IMR-90 (cell line): ENCODE measurements around the gene CES2. TPM values are rescaled to one million over a fixed set of nuclear protein-coding genes. Genes with fewer than 3 reads are reported as not detected.

ENCODE experiments used
- ATAC-seq: fragments of 200-7000 bp; cut with Tn5 transposase; 2 replicates; pipeline ENCODE4 v1.9.1; 2020; ENCODE audit warnings: low read depth, mild to moderate bottlenecking, moderate library complexity
- BruUV-seq: library from RNA; stranded (reverse); fragments of 400-500 nt; replicated peaks from 2 replicates; lab custom pipeline; 2021; lab: Mats Ljungman, UMichigan
- CTCF ChIA-PET: fragments of 300-600 bp; formaldehyde crosslinking; extraction: SDS; loops from one replicate; lab custom pipeline; 2021; ENCODE audit warnings: antibody characterized with exemption; lab: Yijun Ruan, JAX
- POLR2A ChIA-PET: fragments of 300-600 bp; sonication (Branson Sonifier 250); formaldehyde crosslinking; loops from one replicate; lab custom pipeline; 2022; ENCODE audit warnings: antibody characterized with exemption; ENCODE audit not compliant: unreplicated experiment; lab: Charles Lee
- DNase-seq: peaks from one replicate; pipeline ENCODE4 v3.0.0; 2013
- H2AFZ ChIP-seq: replicated peaks from 2 replicates; pipeline ENCODE3; 2013; ENCODE audit warnings: low read length, mild to moderate bottlenecking; ENCODE audit not compliant: poor library complexity
- H2AK5ac ChIP-seq: 2 replicates; pipeline ENCODE4 v1.6.1; 2013; ENCODE audit warnings: low read depth, low read length, inconsistent platforms
- H2AK9ac ChIP-seq: replicated peaks from 2 replicates; pipeline ENCODE3; 2013; ENCODE audit warnings: mild to moderate bottlenecking, low read depth, low read length, moderate library complexity; ENCODE audit not compliant: poor library complexity
- H2BK120ac ChIP-seq: 2 replicates; pipeline ENCODE4 v1.6.1; 2013; ENCODE audit warnings: low read depth, low read length, inconsistent platforms
- H2BK15ac ChIP-seq: 3 replicates; pipeline ENCODE4 v1.6.1; 2013; ENCODE audit warnings: low read depth, low read length, inconsistent platforms
- H2BK20ac ChIP-seq: 2 replicates; pipeline ENCODE4 v1.6.1; 2013; ENCODE audit warnings: low read depth, mild to moderate bottlenecking, inconsistent platforms, low read length, moderate library complexity
- H2BK5ac ChIP-seq: 2 replicates; pipeline ENCODE4 v1.6.1; 2013; ENCODE audit warnings: mild to moderate bottlenecking, low read depth, low read length, inconsistent platforms; ENCODE audit not compliant: poor library complexity, severe bottlenecking
- H3K14ac ChIP-seq: replicated peaks from 2 replicates; pipeline ENCODE4 v1.6.1; 2013; ENCODE audit warnings: low read depth, low read length, inconsistent platforms
- H3K18ac ChIP-seq: 2 replicates; pipeline ENCODE4 v1.6.1; 2013; ENCODE audit warnings: low read depth, low read length, control low read depth
- H3K23ac ChIP-seq: 2 replicates; pipeline ENCODE4 v1.6.1; 2013; ENCODE audit warnings: low read depth, low read length, inconsistent platforms
- H3K27ac ChIP-seq: 2 replicates; pipeline ENCODE4 v1.5.1; 2013; ENCODE audit warnings: mild to moderate bottlenecking, control low read depth, low read length; ENCODE audit not compliant: insufficient read depth
- H3K27me3 ChIP-seq: 2 replicates; pipeline ENCODE4 v1.6.1; 2013; ENCODE audit warnings: low read length; ENCODE audit not compliant: control insufficient read depth, insufficient read depth
- H3K36me3 ChIP-seq: 2 replicates; pipeline ENCODE4 v1.6.1; 2013; ENCODE audit warnings: low read length, mixed read lengths; ENCODE audit not compliant: control insufficient read depth, insufficient read depth
- H3K4ac ChIP-seq: 2 replicates; pipeline ENCODE4 v1.6.1; 2013; ENCODE audit warnings: low read depth, low read length, inconsistent platforms
- H3K4me1 ChIP-seq: 2 replicates; pipeline ENCODE4 v1.6.1; 2013; ENCODE audit warnings: low read length, mixed read lengths; ENCODE audit not compliant: control insufficient read depth, insufficient read depth
- H3K4me2 ChIP-seq: 2 replicates; pipeline ENCODE4 v1.6.1; 2013; ENCODE audit warnings: low read depth, mild to moderate bottlenecking, control low read depth, low read length, moderate library complexity
- H3K4me3 ChIP-seq: 2 replicates; pipeline ENCODE4 v1.5.1; 2013; ENCODE audit warnings: low read depth, mild to moderate bottlenecking, control low read depth, low read length, moderate library complexity; ENCODE audit not compliant: insufficient read depth
- H3K56ac ChIP-seq: 2 replicates; pipeline ENCODE4 v1.6.1; 2013; ENCODE audit warnings: low read length, inconsistent platforms; ENCODE audit not compliant: insufficient read depth; ENCODE audit errors: extremely low read depth
- H3K79me1 ChIP-seq, 2 experiments: 2 replicates each; pipeline ENCODE4 v1.6.1; 2013; ENCODE audit warnings: low read length in 2 of 2, inconsistent platforms in 1 of 2, low read depth in 1 of 2
- H3K9ac ChIP-seq: 2 replicates; pipeline ENCODE4 v1.6.1; 2013; ENCODE audit warnings: low read depth, low read length, control low read depth
- H3K9me1 ChIP-seq: 2 replicates; pipeline ENCODE4 v1.6.1; 2013; ENCODE audit warnings: low read length, inconsistent platforms; ENCODE audit not compliant: insufficient read depth
- H3K9me3 ChIP-seq: 2 replicates; pipeline ENCODE4 v1.6.1; 2013; ENCODE audit warnings: low read length; ENCODE audit not compliant: control insufficient read depth, insufficient read depth
- H4K20me1 ChIP-seq: 2 replicates; pipeline ENCODE4 v1.6.1; 2013; ENCODE audit warnings: low read length, inconsistent platforms; ENCODE audit not compliant: insufficient read depth
- H4K5ac ChIP-seq: 2 replicates; pipeline ENCODE4 v1.6.1; 2013; ENCODE audit warnings: mild to moderate bottlenecking, low read depth, low read length, control low read depth
- H4K8ac ChIP-seq, 2 experiments: 2 replicates each; pipeline ENCODE4 v1.6.1; 2013; ENCODE audit warnings: low read depth in 2 of 2, low read length in 2 of 2, control low read depth in 1 of 2, inconsistent platforms in 1 of 2
- H4K91ac ChIP-seq: 2 replicates; pipeline ENCODE4 v1.6.1; 2013; ENCODE audit warnings: low read depth, low read length, inconsistent platforms; ENCODE audit not compliant: insufficient read depth
- BHLHE40 ChIP-seq: fragments of 150-350 bp; IDR thresholded peaks from 2 replicates; pipeline ENCODE4 v1.6.1; 2016; ENCODE audit warnings: mild to moderate bottlenecking, low read depth, low read length
- CHD1 ChIP-seq: IDR thresholded peaks from 2 replicates; pipeline ENCODE4 v1.6.1; 2012; ENCODE audit warnings: low read depth, low read length, improper control_type of control experiment
- FOS ChIP-seq: fragments of 150-350 bp; IDR thresholded peaks from 2 replicates; pipeline ENCODE4 v1.6.1; 2016; ENCODE audit warnings: low read depth, low read length
- MAFK ChIP-seq: IDR thresholded peaks from 2 replicates; pipeline ENCODE4 v1.6.1; 2012; ENCODE audit warnings: low read depth, low read length, improper control_type of control experiment
- MAZ ChIP-seq: IDR thresholded peaks from 2 replicates; pipeline ENCODE4 v1.6.1; 2012; ENCODE audit warnings: low read depth, mild to moderate bottlenecking, low read length, improper control_type of control experiment, moderate library complexity, borderline replicate concordance
- MXI1 ChIP-seq: IDR thresholded peaks from 2 replicates; pipeline ENCODE4 v1.6.1; 2012; ENCODE audit warnings: low read depth, mild to moderate bottlenecking, low read length, moderate library complexity, borderline replicate concordance
- NFE2L2 ChIP-seq: fragments of 150-350 bp; IDR thresholded peaks from 2 replicates; pipeline ENCODE4 v1.6.1; 2016; ENCODE audit warnings: low read depth, mild to moderate bottlenecking, low read length
- RCOR1 ChIP-seq: IDR thresholded peaks from 2 replicates; pipeline ENCODE4 v1.6.1; 2012; ENCODE audit warnings: mild to moderate bottlenecking, low read length, improper control_type of control experiment; ENCODE audit not compliant: insufficient replicate concordance
- RFX5 ChIP-seq: IDR thresholded peaks from 2 replicates; pipeline ENCODE4 v1.8.0; 2012; ENCODE audit warnings: low read depth, mild to moderate bottlenecking, low read length, moderate library complexity
- SMC3 ChIP-seq: fragments of 150-350 bp; IDR thresholded peaks from 2 replicates; pipeline ENCODE4 v1.6.1; 2016; ENCODE audit warnings: low read depth, mild to moderate bottlenecking, antibody characterized with exemption, low read length, moderate library complexity
- WGBS, 2 experiments: methylation state at CpG; one replicate each; pipeline versions ENCODE4 v1.1.5 to v1.1.7; 2013; ENCODE audit warnings: missing lambda C conversion rate in 2 of 2; ENCODE audit not compliant: insufficient read length in 1 of 2; ENCODE audit errors: extremely low coverage in 2 of 2; 5-methylcytosine and 5-hydroxymethylcytosine counted together
- dilution Hi-C: fragments of 300-500 bp; cut with HindIII; formaldehyde crosslinking; loops from one replicate; pipeline ENCODE4 v1.14.3; 2018; ENCODE audit warnings: low sequenced_read_pairs; ENCODE audit not compliant: unreplicated experiment
- in situ Hi-C: fragments of 300-500 bp; cut with MboI; formaldehyde crosslinking; loops from 3 replicates; pipeline ENCODE4 v1.14.3; 2019; ENCODE audit warnings: low sequenced_read_pairs, inconsistent platforms, mixed read lengths
- intact Hi-C: fragments of 100-400 bp; cut with micrococcal nuclease; formaldehyde crosslinking; loops from 2 replicates; pipeline ENCODE4 v1.10.0; 2022
- polyA plus RNA-seq, 3 experiments: library from polyadenylated mRNA; depleted of rRNA; stranded (reverse); fragments of >200 nt; gene quantifications; 2 replicates each; pipeline ENCODE4 v1.2.3, GENCODE V29; 2012; ENCODE audit warnings: low replicate concordance in 1 of 3
- total RNA-seq: library from RNA; depleted of rRNA; stranded (reverse); fragments of >200 nt; gene quantifications from 2 replicates; pipeline ENCODE4 v1.2.3, GENCODE V29; 2012
- TF ChIP-seq, protein P1 (sequence below): fragments of 150-350 bp; IDR thresholded peaks from 2 replicates; pipeline ENCODE4 v1.6.1; 2016; ENCODE audit warnings: low read depth, mild to moderate bottlenecking, low read length, moderate library complexity, borderline replicate concordance
- TF ChIP-seq, protein P2 (sequence below): fragments of 150-350 bp; IDR thresholded peaks from 2 replicates; pipeline ENCODE4 v1.6.1; 2017; ENCODE audit warnings: mild to moderate bottlenecking, antibody characterized with exemption, low read length, low read depth
- TF ChIP-seq, protein P3 (sequence below): conservative IDR thresholded peaks from 2 replicates; pipeline ENCODE4 v1.5.1; 2012; ENCODE audit warnings: mild to moderate bottlenecking, low read depth, low read length, improper control_type of control experiment

Gene CES2
- total and polyA plus RNA-seq, 2 of the 4 experiments (the other 2 are of a cell fraction), result 15.1 to 23.2 TPM

DNA sequence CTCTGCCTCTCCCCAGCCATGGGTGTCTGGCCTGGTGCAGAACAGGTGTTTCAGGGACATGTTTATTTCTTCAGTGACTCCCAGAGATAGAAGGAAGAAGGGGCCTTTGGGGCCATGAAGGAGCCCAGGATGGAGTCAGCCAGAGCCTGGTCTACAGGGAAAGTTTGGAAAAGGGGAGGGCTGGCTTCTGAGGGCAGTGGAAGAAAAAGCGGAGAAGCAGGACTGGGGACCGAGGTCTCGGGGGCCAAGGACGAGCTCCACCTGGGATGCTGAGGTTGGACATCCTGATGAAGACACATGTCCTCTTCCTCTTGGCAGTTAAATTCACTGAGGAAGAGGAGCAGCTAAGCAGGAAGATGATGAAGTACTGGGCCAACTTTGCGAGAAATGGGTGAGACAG lies 7.7 kb downstream of the CES2 start:
- 95% methylated on average over 3 of the region's 5 CpGs; no CpG with 5 or more reads in 1 of the 2 experiments for WGBS, 2 experiments
- CTCF ChIA-PET, result no interaction called here
- dilution Hi-C loops (no loop called here), in situ Hi-C loops (no loop called here), intact Hi-C loops (no loop called here)
- H3K27ac ChIP-seq, result no peak overlapping the region
- H3K9me1 ChIP-seq, result peaks cover 7% of the 10 kb centered on the region; the same call in 1 of the 2 replicates
- peaks cover 58% of the 10 kb centered on the region for H3K36me3 ChIP-seq
- H3K56ac ChIP-seq, result no peak overlapping the region
- peaks cover 6% of the 10 kb centered on the region; the same call in 1 of the 2 replicates for H4K20me1 ChIP-seq
- H2BK20ac ChIP-seq, result no peak overlapping the region
- H3K4ac ChIP-seq, result no peak overlapping the region
- no peak for TF ChIP-seq RFX5
- TF ChIP-seq CHD1, result no peak
- no peak for TF ChIP-seq RCOR1
- TF ChIP-seq MXI1, result no peak
- no peak for TF ChIP-seq MAFK
- no peak for TF ChIP-seq SMC3
- TF ChIP-seq, protein P1, sequence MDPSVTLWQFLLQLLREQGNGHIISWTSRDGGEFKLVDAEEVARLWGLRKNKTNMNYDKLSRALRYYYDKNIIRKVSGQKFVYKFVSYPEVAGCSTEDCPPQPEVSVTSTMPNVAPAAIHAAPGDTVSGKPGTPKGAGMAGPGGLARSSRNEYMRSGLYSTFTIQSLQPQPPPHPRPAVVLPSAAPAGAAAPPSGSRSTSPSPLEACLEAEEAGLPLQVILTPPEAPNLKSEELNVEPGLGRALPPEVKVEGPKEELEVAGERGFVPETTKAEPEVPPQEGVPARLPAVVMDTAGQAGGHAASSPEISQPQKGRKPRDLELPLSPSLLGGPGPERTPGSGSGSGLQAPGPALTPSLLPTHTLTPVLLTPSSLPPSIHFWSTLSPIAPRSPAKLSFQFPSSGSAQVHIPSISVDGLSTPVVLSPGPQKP, result no peak
- TF ChIP-seq, protein P2, sequence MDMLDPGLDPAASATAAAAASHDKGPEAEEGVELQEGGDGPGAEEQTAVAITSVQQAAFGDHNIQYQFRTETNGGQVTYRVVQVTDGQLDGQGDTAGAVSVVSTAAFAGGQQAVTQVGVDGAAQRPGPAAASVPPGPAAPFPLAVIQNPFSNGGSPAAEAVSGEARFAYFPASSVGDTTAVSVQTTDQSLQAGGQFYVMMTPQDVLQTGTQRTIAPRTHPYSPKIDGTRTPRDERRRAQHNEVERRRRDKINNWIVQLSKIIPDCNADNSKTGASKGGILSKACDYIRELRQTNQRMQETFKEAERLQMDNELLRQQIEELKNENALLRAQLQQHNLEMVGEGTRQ, result no peak
- no peak for TF ChIP-seq BHLHE40
- no peak for TF ChIP-seq FOS
- TF ChIP-seq MAZ, result no peak
- no peak for TF ChIP-seq NFE2L2
- TF ChIP-seq, protein P3, sequence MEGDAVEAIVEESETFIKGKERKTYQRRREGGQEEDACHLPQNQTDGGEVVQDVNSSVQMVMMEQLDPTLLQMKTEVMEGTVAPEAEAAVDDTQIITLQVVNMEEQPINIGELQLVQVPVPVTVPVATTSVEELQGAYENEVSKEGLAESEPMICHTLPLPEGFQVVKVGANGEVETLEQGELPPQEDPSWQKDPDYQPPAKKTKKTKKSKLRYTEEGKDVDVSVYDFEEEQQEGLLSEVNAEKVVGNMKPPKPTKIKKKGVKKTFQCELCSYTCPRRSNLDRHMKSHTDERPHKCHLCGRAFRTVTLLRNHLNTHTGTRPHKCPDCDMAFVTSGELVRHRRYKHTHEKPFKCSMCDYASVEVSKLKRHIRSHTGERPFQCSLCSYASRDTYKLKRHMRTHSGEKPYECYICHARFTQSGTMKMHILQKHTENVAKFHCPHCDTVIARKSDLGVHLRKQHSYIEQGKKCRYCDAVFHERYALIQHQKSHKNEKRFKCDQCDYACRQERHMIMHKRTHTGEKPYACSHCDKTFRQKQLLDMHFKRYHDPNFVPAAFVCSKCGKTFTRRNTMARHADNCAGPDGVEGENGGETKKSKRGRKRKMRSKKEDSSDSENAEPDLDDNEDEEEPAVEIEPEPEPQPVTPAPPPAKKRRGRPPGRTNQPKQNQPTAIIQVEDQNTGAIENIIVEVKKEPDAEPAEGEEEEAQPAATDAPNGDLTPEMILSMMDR, result no peak
- 0 out of 2 replicates have a peak, but pooled peaks cover 2% of the 10 kb centered on the region for H3K4me1 ChIP-seq
- H4K5ac ChIP-seq, result no peak overlapping the region
- POLR2A ChIA-PET, result no interaction called here
- no peaks in the 10 kb centered on the region for H3K9me3 ChIP-seq
- no peak overlapping the region for H2AK5ac ChIP-seq
- no peak overlapping the region for H3K4me2 ChIP-seq
- H3K79me1 ChIP-seq, result peaks cover 6 to 32% of the 10 kb centered on the region in 2 experiments
- ATAC-seq (no peak), DNase-seq (no peak)
- H4K91ac ChIP-seq, result no peak overlapping the region
- no TSS peak for BruUV-seq
- H2AFZ ChIP-seq, result peak overlapping the region; percentile 35
- no peak overlapping the region for H2BK120ac ChIP-seq
- H4K8ac ChIP-seq, result no peak overlapping the region
- H3K18ac ChIP-seq, result no peak overlapping the region
- H3K4me3 ChIP-seq, result no peak overlapping the region
- H3K9ac ChIP-seq, result no peak overlapping the region
- no peak overlapping the region for H2BK15ac ChIP-seq
- no peaks in the 10 kb centered on the region for H3K27me3 ChIP-seq
- H2AK9ac ChIP-seq, result no peak overlapping the region
- H3K14ac ChIP-seq, result no peak overlapping the region
- no peak overlapping the region for H2BK5ac ChIP-seq
- H3K23ac ChIP-seq, result no peak overlapping the region
